Transverse colon (tissue), 4 donors: ENCODE data around the gene XXYLT1.

ENCODE experiments used
- CTCF ChIP-seq, 5 experiments: fragments of 200-600 bp in 3 of 5; fragments of 450-650 bp in 2 of 5; sonication (generic) in 3 of 5; IDR thresholded peaks; 1 replicate in 2 of 5; 2 replicates in 3 of 5; pipeline ENCODE4 v1.5.1; 2016 to 2017; ENCODE audit warnings: antibody characterized with exemption in 5 of 5, inconsistent platforms in 3 of 5, mild to moderate bottlenecking in 2 of 5, moderate library complexity in 1 of 5
- EP300 ChIP-seq: sonication (generic); formaldehyde crosslinking; IDR thresholded peaks from one replicate; pipeline ENCODE4 v1.6.1; 2017; ENCODE audit warnings: antibody characterized with exemption, low read depth
- POLR2AphosphoS5 ChIP-seq, 3 donors: sonication (generic); formaldehyde crosslinking; IDR thresholded peaks; one replicate each; pipeline ENCODE4 v1.6.1; 2016; ENCODE audit warnings: antibody characterized with exemption in 3 of 3

GRCh38 chr3:195238586-195239118 lies 32.3 kb downstream of the XXYLT1 start:
- TF ChIP-seq CTCF (IDR thresholded peaks at IDR 0.05) (no peak), EP300 (peak; percentile 98), POLR2AphosphoS5 (IDR thresholded peaks at IDR 0.05) (peak; percentile 85 to 96 (median 91))
